NCI-H748 treated with DMSO at 0.1 percent for 48 hours (cell line): ENCODE data around the gene CHSY3.

Experiments
- DNase-seq: peaks from one replicate; lab custom pipeline; 2025; lab: John Stamatoyannopoulos, UW

The CHSY3 gene

DNA sequence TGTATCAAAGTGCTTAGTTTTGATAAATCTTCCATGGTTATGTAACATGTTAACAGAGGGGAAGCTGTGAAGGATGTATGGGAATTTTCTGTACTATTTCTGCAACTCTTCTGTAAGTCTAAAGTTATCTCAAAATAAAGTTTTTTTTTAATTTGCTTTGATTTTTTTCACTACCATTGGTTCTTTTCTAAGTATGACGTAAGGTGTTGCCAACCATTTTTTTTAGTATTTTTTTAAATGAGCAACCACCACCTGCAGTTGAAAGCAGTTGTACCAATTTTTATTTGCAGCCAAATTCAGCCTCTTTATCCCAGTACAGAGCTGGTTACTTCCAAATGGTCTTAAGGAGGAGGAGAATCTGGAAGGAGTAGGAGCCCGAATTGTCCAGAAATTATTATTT, 192.2 kb downstream of the CHSY3 start:
- no peak for DNase-seq

DNA sequence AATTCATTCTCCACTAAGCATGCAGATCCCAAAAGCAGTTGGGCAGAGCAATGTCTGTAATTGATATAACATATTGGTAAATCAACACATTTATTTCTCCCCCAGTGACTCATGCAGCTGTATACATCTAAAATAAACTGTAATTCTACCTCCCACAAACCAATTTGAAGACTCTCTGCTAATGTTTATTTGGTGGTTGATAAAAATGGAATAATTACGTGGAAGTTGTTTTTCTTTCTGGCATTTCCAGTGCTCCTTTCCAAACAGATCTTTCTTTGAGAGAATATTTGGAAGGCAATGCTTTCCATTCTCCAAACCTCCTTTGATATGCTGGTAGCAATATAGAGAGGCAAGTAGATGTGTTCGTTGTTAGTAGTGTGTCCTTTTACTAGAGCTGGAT, 194.7 kb downstream of the CHSY3 start:
- DNase-seq, result no peak

DNA sequence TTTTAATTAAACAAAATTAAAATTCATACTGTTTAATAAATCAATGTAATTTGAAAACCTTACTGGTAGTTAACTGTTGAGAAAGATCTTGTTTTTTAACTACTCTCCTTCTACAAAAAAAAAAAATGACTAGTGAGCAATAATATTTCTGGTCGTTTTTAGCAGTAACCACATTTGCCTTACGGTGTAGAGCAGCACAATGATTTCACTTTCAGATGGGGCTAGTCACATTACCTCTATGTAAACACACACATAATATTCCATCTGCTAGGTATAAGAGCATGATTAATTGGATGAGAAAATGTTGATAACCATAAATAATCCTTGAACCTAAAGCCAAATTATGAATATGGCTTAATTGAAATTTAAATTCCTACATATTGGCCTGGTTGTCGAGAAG, 198.1 kb downstream of the CHSY3 start:
- no peak for DNase-seq

DNA sequence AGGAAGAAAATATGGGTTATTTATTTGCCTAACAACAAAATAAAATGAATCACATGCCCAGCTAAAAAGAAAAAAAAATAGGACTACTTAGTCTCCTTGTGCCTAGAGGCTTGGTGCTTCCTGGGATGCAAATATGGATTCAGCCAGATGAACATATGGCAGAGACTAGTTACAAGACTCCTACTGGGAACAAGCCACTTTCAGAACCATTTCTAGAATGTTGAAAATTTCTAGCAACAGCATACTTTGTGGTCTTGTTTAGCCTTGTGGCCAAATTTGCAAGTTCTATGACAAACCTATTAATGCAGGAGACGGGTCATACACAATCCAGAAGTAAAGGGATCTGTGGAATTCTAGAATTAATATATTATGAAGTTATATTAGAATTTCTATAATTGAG, 198.7 kb downstream of the CHSY3 start:
- no peak for DNase-seq

DNA sequence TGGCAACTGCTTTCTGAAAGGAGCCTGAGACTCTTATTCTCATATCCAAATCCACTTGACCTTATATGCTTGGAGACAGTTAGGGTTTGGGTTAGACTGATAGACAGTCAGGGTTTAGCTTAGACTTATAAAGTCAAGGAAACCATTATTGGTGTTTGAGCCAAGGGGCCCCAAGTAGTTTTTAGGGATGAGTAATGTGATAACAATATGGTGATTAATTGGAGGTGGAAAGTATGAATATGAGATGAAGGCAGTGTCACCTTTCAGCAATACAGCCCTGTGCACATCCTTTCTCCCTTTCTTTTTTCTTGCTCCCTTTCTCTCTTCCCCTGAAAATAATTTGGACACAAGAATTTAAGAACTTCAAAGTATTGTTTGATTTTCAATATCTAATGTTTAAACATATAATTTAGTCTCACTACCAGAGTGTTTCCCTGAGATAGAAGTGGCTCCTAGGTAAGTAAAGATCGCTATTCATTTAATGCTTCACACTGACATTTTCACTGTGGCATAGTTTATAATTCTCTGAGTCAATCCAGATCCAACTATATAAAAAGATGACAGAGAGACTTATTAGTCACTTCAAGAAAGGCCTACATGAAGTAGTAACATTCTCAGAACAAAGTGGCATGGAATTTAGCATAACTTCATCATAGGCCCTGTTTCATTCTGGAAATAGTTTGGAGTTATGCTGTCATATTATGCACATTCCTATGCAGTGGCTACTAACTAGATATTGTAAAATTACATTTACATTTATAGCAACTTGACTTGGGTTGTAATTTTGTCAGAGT, 200.8 kb downstream of the CHSY3 start:
- DNase-seq, result no peak

DNA sequence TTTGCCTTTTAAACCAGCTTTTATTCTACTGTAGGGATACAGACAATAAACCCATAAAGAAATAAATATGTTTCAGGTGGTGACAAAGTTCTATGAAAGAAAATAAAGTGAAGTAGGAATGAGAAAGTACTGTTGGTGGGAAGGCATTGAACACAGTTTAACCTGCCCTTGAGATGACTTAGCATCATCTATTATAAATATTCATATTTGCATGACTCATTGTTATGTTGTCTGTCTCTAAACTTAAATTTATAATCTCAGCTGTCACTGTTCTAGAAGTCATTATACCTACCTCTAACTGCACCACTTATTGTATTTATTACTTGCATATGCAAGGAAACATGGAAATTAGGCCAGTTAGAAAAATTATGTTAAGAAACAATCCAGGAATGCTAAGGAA, 202.2 kb downstream of the CHSY3 start:
- no peak for DNase-seq

DNA sequence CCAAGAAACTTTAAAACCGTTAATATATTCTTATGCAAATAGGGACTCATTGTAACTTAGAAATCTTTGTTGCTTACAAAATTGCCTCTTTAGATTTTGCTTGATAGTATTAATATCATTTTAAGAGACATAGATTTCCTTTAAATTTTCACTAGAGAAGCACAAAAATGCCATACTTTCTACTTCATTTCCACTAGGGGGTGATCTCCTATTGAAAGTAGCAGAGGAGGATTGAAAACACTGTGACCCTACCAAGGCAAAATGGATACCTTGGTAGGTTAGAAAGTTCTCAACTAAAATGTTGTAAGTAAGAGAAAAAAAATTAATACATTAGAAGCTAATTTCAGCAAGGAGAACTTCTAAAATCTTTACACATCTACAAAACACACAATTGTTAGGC, 204.9 kb downstream of the CHSY3 start:
- DNase-seq, result peak; percentile 46

DNA sequence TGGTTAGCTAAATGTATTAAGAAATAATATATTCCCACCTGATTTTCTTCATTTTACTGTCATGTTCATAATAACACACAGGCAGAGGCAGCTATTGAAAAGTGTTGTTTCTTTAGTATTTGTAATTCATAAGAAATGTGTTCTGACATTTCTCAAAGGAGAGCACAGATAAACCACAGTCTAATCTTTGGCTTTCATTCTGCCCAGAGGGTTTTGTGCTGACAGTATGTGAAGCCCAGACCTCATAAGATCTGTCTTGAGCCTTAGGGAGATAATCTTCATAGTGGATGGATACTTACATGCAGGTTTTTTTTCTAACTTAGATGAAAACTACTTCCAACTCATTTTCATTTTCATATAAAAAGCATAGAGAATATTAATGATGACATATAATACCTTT, 206.1 kb downstream of the CHSY3 start:
- DNase-seq, result no peak

DNA sequence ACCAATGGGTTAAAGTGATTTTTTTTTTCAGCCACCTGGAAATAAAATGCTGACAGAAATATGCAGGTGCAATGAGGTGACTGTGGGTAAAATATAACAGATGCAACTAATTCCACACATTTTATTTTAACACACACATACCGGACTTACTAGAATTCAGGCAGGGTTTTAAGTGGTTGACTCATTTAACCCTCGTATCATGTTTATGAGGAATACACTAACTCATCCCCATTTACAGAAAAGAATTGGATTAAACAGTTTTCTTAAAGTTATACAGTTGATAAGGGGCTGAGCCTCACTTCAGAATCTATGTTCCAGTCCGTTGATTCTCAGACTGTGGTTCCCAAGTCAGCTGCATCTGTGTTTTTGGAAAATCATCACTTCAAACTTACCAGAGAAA, 207.5 kb downstream of the CHSY3 start:
- no peak for DNase-seq

DNA sequence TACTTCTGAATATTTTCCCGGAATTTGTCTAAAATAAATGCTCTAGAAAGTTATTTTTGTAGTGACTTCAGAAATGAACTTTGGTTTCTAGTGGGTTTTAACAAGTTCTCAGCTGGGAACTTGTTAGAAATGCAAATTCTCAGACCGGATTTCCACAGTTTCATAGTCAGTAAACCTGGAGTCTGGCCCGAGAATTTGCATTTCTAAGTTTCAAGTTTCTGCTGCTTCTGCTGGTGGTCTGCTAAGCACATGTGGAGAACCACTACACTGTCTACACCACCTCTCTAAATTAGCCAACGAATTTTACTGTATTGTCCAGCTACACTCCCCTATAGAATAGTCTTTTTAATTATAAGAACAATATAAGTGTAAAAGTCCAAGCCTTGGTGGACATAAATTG, 208.0 kb downstream of the CHSY3 start:
- no peak for DNase-seq

DNA sequence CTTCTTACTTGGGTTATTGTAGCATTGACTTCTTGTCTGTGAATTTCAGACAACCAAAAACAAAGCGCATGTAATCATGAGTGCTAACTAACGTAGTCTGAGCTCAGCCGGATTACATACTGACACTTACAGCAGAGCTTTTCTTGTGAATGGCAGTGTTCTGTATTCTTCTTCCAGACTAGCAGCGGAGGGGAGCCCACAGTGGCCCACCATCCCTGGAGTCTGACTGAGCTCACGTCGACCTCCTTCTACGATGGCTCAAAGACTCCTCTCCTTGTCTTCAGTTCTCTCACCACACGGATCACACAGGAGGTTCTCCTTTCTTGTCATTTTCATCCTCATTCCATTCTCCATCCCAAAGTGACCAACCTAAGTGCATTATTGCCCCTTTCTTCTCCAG, 211.4 kb downstream of the CHSY3 start:
- no peak for DNase-seq

DNA sequence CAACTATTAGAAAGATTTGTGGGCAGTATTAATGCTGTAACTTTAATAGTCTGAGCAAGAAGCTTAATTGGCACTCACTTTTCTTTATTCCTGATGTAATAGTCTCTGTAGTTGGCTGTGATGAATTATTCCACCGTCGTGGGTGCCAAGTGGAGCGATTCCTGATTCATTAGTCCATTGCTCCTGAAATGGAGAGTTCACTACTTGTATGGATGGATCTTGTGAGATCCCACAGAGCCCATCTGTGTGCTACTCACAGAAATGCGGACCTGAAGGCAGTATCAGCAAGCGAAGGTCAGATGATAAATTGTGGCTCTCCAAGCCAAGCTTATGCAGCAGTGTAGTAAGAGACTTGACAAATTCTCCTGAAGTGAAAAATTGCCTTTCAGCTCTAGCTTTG, 212.2 kb downstream of the CHSY3 start:
- DNase-seq, result no peak

DNA sequence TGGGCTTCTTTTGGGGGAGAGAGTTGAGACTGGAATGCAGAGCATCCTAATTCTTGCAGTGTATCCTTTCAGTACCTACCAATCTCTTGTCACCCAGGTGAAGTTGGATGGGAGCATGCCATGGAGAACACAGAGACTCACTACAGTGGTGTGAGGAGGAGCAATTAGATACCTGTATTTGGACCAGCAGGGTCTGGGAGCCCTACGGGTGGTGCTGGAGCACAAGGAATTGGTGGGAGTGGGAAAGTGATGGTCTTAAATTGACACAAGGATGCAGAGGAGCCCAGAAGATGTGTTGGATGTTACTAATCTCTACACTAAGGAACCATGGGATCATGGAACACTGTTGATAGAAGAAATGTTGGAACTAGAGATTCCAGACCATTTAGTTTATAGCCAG, 212.7 kb downstream of the CHSY3 start:
- DNase-seq, result no peak

DNA sequence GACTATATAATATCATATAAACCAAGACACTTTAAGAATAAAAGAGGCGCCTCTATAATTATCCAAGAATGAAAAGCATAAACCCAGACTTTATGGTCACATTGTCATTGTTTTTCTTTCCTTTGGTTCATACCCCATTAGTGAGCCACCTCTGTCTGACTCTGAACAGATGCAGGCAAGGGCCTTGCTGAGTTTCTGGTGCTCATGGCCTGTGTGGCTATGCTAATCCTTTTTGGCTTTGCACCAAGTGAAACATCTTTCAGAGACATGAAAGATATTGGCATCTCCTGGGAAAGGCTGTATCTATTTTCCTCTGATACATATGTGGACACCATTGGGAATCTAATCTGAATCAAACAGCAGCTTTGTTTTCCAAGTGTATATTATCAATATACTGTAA, 222.5 kb downstream of the CHSY3 start:
- no peak for DNase-seq

DNA sequence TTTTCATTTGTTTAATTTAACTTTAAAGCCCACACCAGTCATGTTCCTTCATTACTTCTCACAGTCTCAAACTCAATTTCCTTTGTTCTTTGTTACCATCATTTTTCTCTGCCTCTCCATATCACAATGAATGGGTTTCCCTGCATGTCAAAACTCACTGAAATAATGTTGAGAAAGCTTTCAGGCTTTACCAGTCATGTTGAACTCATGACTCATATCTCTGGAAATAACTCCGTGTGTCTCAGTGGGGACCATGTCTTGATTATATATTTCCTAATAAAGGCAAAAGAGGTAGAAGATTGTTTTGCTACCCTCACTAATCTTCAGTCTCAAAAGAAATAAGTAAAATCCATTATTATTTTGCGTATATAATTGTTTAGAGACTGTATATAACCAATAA, 231.2 kb downstream of the CHSY3 start:
- DNase-seq, result no peak

DNA sequence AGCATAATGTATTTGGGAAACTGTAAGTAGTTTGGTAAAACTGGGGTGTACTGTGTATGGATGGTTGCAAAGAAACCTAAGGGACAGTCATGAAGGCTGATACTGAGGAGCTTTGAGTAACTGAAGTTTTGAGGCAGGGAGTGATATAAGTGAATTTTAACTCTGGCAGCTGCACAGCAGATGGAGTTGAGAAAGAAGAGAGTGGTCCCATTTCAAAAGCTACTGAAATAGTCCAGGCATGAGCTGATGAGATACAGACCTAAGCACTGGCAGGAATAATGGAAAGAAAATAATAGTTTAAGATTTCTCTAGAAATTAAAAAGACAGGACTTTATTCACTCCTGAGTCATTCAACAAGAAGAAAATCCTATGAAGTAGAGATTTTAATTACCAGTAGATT, 232.0 kb downstream of the CHSY3 start:
- no peak for DNase-seq

DNA sequence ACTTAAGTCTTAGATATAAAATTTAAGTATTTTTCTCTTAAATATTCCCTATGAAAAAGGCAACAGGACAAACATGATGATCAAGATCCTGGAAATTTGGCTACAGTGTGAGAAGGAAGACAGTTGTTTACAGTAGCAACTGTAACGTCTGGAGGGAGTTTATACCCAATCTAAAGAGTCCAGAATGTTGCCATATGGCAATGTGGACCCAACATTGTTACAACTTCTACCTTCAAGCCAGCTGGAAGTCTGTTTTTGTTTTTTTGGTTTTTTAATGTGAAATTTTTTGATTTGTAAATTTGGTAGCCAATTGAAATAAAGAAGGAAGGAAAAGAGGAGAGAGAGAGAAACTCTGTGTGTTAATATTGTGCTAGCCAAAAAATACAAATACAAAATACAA, 233.4 kb downstream of the CHSY3 start:
- DNase-seq, result no peak

DNA sequence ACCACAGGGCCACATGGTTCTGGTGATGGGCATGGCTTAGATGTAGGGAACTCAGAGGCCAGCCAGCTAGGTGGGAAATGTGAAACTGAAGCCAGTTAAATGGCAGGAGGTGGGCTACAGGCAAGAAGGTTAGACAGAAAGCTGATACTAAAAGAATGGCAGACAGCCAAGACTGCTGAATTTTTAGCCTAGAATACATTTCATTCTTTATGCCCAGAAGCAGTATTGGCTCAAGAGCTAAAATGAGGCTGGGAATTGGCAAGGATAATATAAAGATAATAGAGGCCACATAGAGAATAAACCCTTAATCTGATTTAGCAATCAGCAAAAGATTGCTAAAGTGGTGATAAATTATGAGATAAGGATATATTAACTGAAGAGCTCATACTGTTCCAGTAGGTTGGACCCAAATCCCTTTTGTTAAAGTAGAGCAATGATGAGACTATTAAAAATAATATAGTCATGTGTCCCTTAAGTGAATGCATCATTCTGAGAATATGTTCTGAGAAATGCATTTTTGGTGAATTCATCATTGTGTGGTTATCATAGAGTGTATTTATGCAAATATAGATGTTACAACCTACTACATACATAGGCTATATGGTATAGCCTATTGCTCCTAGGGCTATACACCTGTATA, 234.3 kb downstream of the CHSY3 start:
- no peak for DNase-seq

DNA sequence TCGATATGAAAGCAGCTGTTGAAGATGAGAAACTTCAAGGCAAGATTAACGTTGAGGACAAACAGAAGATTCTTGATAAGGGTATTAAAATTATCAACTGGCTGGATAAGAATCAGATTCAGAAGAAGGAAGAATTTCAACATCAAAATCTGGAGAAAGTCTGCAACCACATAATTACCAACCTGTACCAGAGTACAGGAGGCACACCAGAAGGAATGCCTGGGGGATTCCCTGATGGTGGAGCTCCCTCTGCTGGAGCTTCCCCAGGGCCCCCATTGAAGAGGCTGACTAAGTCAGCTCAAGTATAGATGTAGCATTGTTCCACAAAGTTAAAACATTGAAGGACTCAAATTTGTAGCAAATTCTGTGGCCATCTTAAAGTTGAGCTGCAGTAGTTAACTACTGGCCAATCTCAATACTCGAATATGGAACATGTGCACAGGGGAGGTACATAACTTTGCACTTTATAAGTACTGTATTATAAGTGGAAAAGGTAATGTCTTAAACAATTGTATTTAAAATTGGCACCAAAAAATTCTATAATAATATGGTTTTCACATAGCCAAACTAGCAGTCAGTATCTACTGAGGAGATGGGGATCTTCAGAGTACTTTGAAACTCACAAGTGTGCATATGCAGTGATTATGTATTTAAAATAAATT, 237.5 kb downstream of the CHSY3 start:
- no peak for DNase-seq

DNA sequence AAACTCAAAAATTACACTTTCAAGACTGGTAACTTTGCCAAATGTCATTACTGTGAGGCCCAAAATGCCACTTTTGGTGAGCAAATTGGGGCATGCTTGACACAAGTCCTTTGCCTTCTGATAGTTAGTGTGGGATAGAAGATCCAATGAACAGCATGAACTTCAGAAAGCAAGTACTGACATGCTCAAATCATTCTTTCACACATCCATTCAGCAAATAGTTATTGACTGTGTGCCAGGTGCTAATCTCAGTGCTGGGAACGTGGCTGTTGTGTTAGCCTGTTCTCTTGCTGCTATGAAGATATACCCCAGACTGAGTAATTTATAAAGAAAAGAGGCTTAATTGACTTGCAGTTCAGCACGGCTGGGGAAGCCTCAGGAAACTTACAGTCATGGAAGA, 247.0 kb downstream of the CHSY3 start:
- peak; percentile 6 for DNase-seq

DNA sequence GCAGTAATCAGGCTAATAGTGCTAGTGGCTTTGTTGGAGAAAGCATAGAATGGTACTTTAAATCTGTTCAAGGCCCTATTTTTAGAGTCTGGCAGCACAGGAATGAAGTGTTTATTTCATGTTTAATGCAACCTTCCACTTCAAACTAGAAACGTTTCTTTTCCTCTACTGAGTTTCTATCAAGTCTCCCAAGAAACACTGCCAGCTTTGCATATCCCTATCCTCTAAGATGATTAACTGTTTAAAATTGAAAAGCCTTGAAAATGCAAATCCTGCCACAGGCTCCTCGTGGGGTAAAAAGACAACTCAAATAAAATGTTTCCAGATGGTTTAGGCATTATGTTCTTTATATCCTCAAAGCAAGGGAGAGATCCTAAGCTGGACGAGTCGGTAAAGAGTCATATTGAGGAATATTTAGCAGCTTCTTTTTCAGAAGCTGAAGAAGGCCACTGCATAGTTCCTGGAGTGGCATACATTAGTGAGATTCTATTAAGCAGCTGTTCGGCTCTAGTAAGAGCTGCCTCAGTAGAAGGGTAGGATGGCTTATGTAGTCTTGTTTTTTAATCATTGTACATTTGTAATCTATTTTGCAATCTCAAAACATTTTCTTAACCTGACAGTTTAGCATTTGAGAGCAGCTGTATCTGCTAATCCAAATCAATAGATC, 251.2 kb downstream of the CHSY3 start:
- DNase-seq, result no peak

DNA sequence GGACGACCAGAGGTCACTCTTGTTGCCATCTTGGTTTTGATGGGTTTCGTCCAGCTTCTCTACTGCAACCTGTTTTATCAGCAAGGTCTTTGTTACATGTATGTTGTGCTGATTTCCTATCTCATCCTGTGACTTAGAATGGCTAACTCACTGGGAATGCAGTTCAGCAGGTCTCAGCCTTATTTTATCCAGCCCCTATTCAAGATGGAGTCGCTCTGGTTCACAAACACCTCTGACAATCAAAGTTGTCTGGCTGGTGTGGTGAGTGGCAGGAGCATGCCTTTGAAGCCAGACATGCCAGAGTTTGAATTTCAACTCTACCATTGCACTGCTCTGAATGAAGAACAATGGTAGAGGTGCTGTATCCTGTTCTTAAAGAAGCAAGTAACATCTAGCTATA, 253.8 kb downstream of the CHSY3 start:
- no peak for DNase-seq

DNA sequence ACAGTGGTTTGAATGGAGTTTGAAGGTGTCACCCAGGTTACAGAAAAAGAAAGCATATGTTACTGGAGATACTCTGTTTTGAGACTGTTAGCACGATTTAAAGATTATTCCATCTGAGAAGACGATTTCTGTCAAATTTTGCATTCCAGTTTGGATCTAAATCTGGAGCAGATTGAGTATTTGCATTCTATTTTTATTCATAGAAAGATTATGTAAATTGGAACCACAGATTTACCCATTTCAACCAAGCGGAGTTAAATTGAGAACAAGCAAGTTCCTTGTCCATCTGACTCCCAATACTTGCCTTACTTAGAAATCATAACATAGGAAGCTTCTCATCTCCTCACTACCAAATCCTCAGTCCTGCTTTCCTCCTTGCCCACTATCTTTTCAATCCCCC, 255.7 kb downstream of the CHSY3 start:
- DNase-seq, result no peak
